RWPE1 (cell line): Measurements from ENCODE around the gene RDH14.

ENCODE experiments used
- CTCF ChIA-PET: fragments of 350-600 bp; sonication (Branson Sonifier 250); formaldehyde crosslinking; extraction: SDS; loops from one replicate; lab custom pipeline; 2021; lab: Yijun Ruan, JAX
- POLR2A ChIA-PET: fragments of 400-600 bp; formaldehyde crosslinking; extraction: SDS; loops from one replicate; lab custom pipeline; 2020; ENCODE audit warnings: antibody characterized with exemption; ENCODE audit not compliant: low non-redundant PET; lab: Yijun Ruan, JAX
- DNase-seq: peaks from one replicate; pipeline ENCODE4 v3.0.0; 2012; ENCODE audit warnings: low spot score
- H3K27ac ChIP-seq: fragments of 450-650 bp; 2 replicates; pipeline ENCODE4 v1.5.1; 2017
- TF ChIP-seq, protein P1 (sequence below): fragments of 450-650 bp; conservative IDR thresholded peaks from 2 replicates; pipeline ENCODE4 v1.5.1; 2017; ENCODE audit warnings: low read depth, mild to moderate bottlenecking

Gene RDH14

GRCh38 chr2:18600255-18600613 lies 39.8 kb upstream of the RDH14 start:
- TF ChIP-seq, protein P1, sequence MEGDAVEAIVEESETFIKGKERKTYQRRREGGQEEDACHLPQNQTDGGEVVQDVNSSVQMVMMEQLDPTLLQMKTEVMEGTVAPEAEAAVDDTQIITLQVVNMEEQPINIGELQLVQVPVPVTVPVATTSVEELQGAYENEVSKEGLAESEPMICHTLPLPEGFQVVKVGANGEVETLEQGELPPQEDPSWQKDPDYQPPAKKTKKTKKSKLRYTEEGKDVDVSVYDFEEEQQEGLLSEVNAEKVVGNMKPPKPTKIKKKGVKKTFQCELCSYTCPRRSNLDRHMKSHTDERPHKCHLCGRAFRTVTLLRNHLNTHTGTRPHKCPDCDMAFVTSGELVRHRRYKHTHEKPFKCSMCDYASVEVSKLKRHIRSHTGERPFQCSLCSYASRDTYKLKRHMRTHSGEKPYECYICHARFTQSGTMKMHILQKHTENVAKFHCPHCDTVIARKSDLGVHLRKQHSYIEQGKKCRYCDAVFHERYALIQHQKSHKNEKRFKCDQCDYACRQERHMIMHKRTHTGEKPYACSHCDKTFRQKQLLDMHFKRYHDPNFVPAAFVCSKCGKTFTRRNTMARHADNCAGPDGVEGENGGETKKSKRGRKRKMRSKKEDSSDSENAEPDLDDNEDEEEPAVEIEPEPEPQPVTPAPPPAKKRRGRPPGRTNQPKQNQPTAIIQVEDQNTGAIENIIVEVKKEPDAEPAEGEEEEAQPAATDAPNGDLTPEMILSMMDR = no peak
- ChIA-PET CTCF (no interaction called here), POLR2A (no interaction called here)
- H3K27ac ChIP-seq = no peak overlapping the region
- no peak for DNase-seq

GRCh38 chr2:18599509-18600254 lies 39.2 kb upstream of the RDH14 start:
- ChIA-PET POLR2A (no interaction called here), CTCF (no interaction called here)
- TF ChIP-seq, protein P1 = no peak
- H3K27ac ChIP-seq = no peak overlapping the region
- no peak for DNase-seq

GRCh38 chr2:18598848-18599484 lies 38.5 kb upstream of the RDH14 start:
- TF ChIP-seq, protein P1 = no peak
- CTCF ChIA-PET = no interaction called here
- POLR2A ChIA-PET = no interaction called here
- no peak for DNase-seq
- H3K27ac ChIP-seq = no peak overlapping the region

GRCh38 chr2:18597618-18598017 lies 37.2 kb upstream of the RDH14 start:
- no peak for DNase-seq
- ChIA-PET CTCF (no interaction called here), POLR2A (no interaction called here)
- TF ChIP-seq, protein P1 = no peak
- H3K27ac ChIP-seq = no peak overlapping the region

DNA sequence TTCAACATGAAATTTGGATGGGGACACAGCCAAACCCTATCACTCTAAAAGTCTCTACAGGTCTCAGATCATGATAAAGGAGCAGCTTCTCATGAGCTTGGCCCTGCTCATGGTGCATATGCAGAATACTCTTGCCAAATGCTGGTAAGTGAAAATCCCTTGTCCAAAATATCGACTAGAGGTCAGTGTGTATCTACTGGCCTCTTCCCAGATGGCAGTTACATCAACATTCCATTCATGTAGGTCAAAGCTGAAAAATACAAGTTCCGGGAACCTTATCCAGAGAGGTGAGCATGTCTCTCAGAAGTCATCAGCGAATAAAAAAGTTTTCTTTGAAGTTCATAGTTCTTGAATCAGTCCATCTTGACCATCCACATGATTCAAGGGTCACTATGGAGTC lies 36.5 kb upstream of the RDH14 start:
- no peak for DNase-seq
- H3K27ac ChIP-seq = no peak overlapping the region
- POLR2A ChIA-PET = no interaction called here
- TF ChIP-seq, protein P1 = no peak
- CTCF ChIA-PET = no interaction called here

DNA sequence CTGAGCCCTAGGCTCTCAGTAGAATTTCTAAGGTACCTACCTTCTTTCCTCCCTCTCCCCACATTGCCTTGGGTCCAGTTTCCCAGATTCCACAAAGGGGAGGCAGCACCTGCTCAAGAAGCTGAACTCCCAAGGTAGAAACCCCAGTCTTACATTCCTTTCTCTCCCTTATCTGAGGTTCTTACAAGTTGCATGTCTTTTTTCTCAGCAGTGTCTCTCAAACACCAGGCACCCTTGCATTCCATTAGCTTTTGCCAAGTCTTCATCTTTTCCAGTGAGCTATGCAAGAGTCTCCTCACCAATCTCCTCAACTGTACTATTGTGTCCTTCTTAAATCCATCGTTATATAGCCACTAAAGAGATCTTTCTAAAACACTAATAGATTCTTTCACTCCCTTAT lies 33.0 kb upstream of the RDH14 start:
- TF ChIP-seq, protein P1 = no peak
- H3K27ac ChIP-seq = no peak overlapping the region
- no peak for DNase-seq
- ChIA-PET CTCF (no interaction called here), POLR2A (no interaction called here)
